Activated T-helper 2 cell treated with anti-CD3 and anti-CD28 coated beads, Interferon-gamma antibody, Interleukin-2, Interleukin-4, amounts not matched to agents 10 μg/mL and 5 μg/mL and 100 μg/mL, durations not matched to agents 14 hours and 24 hours and 36 hours (primary cell): ENCODE measurements around the gene RXRB. TPM values are rescaled to one million over a fixed set of nuclear protein-coding genes. Genes with fewer than 3 reads are reported as not detected.
"Not testable (repeated sequence)": the region's sequence is repeated elsewhere in the genome, so short reads cannot be mapped to it uniquely, and the experiment has no call there.

Source experiments
- DNase-seq: peaks from one replicate; pipeline ENCODE4 v3.0.0; 2021; ENCODE audit warnings: low spot score
- H3K27ac Mint-ChIP-seq: one replicate; pipeline ENCODE4 v1.8.0; 2021; ENCODE audit warnings: mixed read lengths
- H3K27me3 Mint-ChIP-seq: one replicate; pipeline ENCODE4 v1.8.0; 2021; ENCODE audit warnings: low read depth, mixed read lengths
- H3K36me3 Mint-ChIP-seq: one replicate; pipeline ENCODE4 v1.8.0; 2021; ENCODE audit warnings: low read depth, mixed read lengths
- H3K4me1 Mint-ChIP-seq: one replicate; pipeline ENCODE4 v1.8.0; 2021; ENCODE audit warnings: low read depth, mixed read lengths
- H3K4me3 Mint-ChIP-seq: one replicate; pipeline ENCODE4 v1.8.0; 2021; ENCODE audit warnings: low read depth, mild to moderate bottlenecking, moderate library complexity, mixed read lengths
- H3K9me3 Mint-ChIP-seq: one replicate; pipeline ENCODE4 v1.8.0; 2021; ENCODE audit warnings: mixed read lengths
- intact Hi-C: fragments of 100-400 bp; cut with micrococcal nuclease; formaldehyde crosslinking; loops from one replicate; pipeline ENCODE4 v1.15.1; 2023
- total RNA-seq: library from RNA; stranded (reverse); gene quantifications from 2 replicates; pipeline ENCODE4 v1.2.3, GENCODE V29; 2022

Gene RXRB
- total RNA-seq, 1 donor from 2014 or later = 47.8 TPM

DNA sequence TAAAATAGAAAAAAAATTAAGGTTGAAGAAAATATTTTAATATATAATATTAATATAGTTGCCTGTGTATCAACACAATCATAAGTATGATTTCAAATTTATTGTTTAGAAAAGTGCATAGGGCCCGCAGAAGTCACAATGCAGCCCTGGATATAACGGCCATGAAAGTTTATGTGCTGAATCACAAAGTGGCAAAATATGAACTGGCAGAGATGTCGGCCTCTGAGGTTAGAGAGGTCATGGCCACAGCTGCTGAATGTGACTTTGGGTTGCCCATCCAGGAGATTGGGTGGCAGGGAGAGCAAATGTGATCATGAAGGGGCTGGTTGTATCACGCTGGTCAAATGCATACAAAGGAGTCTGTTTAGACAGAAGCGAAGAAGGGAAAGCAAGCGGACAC lies 43.9 kb downstream of the RXRB start:
- H3K9me3 Mint-ChIP-seq = peaks cover 11% of the 10 kb centered on the region
- intact Hi-C loops = no loop called here
- H3K27me3 Mint-ChIP-seq = peaks cover 14% of the 10 kb centered on the region
- no peaks in the 10 kb centered on the region for H3K36me3 Mint-ChIP-seq
- H3K4me3 Mint-ChIP-seq = no peak overlapping the region
- peaks cover 8% of the 10 kb centered on the region for H3K4me1 Mint-ChIP-seq
- H3K27ac Mint-ChIP-seq = no peak overlapping the region
- DNase-seq = no peak

DNA sequence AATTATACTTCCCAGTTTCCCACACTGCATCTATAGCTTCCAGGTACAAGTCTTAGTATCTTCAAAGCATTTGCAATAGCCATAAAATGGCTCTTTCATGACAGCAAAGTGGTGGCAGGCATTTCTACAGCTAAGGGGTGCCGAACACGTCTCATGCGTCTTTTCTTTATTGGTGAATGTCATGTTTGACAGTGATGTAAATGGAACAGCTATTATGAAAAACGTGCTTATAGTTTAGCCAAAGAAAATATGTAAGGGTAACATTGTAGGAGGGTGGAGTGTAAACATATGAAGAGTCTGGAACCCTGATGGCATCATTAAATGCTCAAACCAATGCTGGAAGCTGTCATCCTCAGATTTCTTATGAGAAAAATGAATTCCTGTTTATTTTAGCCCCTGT lies 46.1 kb downstream of the RXRB start:
- intact Hi-C loops = no loop called here
- Mint-ChIP-seq H3K9me3 (peaks cover 11% of the 10 kb centered on the region), H3K36me3 (no peaks in the 10 kb centered on the region), H3K4me1 (no peaks in the 10 kb centered on the region), H3K4me3 (no peak overlapping the region), H3K27ac (no peak overlapping the region), H3K27me3 (peaks cover 23% of the 10 kb centered on the region)
- no peak for DNase-seq

DNA sequence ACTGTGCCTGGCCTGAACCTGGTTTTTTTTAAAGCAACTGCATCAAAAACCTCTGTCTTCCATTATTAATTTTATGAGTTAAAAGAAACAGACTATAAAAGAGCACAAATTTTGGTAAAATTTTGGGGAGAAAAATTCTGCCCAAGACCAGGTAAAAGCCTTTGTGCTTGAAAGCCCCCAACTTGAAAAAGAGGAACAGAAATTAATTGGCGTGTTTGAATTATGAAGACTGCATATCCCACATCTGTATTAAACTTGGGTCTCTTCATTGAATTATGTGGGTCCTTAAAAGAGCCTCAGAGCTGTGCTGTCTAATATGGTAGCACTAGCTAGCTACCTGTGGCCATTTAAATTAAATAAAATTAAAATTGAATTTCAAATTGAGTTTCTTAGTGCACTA lies 49.4 kb downstream of the RXRB start:
- Mint-ChIP-seq H3K9me3 (peaks cover 11% of the 10 kb centered on the region), H3K36me3 (no peaks in the 10 kb centered on the region), H3K4me1 (no peaks in the 10 kb centered on the region), H3K27ac (no peak overlapping the region), H3K4me3 (no peak overlapping the region), H3K27me3 (peaks cover 26% of the 10 kb centered on the region)
- DNase-seq = no peak
- intact Hi-C loops = no loop called here

DNA sequence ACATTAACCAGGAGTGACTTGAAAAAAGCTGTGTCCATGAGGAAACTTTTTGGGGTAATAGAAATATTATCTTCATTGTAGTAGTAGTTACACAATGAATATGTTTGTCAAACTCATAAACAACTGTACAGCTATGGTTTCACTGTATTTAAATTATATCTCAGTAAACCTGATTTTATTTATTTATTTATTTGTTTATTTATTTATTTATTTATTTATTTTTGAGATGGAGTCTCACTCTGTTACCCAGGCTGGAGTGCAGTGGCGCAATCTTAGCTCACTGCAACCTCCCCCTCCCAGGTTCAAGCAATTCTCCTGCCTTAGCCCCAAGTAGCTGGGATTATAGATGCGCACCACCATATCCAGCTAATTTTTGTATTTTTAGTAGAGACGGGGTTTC lies 49.9 kb downstream of the RXRB start:
- intact Hi-C loops, H3K27ac Mint-ChIP-seq, H3K4me1 Mint-ChIP-seq, H3K4me3 Mint-ChIP-seq, H3K36me3 Mint-ChIP-seq, DNase-seq: not testable (repeated sequence)
- H3K9me3 Mint-ChIP-seq = peaks cover 11% of the 10 kb centered on the region
- H3K27me3 Mint-ChIP-seq = peaks cover 26% of the 10 kb centered on the region

DNA sequence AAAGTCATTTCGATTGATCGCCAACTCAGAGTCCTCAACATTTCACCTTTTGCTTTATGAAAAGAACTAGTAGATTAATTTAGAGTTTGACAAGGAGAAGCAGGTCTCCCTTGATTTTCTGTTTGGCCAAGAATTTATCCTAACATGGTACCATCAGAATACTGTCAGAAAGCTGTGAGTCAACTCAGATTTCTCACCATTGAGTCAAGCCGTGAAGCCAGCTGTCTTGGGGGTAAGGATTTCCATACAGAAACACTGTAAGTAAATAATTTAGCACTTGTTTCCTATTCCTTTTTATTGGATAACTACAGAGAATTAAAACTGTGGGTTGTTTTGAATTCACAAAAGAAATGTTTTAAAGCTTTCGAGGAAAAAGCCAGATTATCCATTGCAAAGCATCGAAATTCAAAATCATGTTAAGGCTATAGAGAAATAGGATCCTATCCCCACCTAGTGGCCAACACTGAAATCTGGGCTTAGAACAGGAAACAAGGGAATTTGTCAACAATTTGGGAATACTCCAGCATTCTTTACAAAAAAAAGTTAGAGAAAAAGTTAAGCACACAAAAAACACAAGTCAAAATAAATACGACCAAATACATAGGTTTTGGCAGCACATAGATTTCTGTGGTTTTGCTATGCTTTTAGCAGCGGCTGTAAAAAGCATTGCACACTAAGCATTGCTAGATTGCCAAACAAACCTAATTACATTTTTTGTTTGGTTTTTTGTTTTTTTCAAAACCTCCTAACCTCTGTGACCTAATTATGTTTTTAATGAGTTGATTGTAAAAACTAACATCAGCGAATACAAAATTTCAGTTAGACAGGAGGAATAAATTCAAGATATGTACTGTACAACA lies 52.4 kb downstream of the RXRB start:
- H3K4me3 Mint-ChIP-seq = no peak overlapping the region
- peaks cover 24% of the 10 kb centered on the region for H3K27me3 Mint-ChIP-seq
- no peaks in the 10 kb centered on the region for H3K36me3 Mint-ChIP-seq
- no peak overlapping the region for H3K27ac Mint-ChIP-seq
- intact Hi-C loops = no loop called here
- peaks cover 9% of the 10 kb centered on the region for H3K4me1 Mint-ChIP-seq
- peaks cover 14% of the 10 kb centered on the region for H3K9me3 Mint-ChIP-seq
- no peak for DNase-seq

DNA sequence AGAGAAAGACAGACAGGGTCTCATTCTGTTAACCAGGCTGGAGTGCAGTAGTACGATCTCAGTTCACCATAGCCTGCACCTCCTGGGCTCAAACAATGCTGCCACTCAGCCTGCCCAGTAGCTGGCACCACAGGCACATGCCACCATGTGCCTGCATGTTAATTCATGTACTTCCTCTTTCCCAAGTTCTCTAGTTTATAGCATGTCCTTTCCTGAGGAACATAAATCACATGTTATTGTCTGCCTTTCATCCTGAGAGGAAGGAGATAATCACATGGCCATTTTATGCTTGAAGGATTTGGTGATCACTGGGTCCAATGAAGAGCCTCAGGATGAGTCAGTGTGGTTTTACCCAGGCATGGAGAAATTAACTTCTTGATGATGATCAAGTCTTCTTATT lies 56.1 kb downstream of the RXRB start:
- Mint-ChIP-seq H3K36me3 (no peaks in the 10 kb centered on the region), H3K4me1 (peaks cover 11% of the 10 kb centered on the region), H3K4me3 (no peak overlapping the region), H3K9me3 (peaks cover 3% of the 10 kb centered on the region), H3K27me3 (peaks cover 30% of the 10 kb centered on the region), H3K27ac (no peak overlapping the region)
- DNase-seq = no peak
- intact Hi-C loops = no loop called here

Other genes with a start within 250 kb of the RXRB start
- gene HLA-DMA, start 247.6 kb downstream of the RXRB start, total RNA-seq = 15.9 and 19.0 TPM in 2 replicates
- gene BRD2, start 232.1 kb downstream of the RXRB start, total RNA-seq = 295 and 306 TPM in 2 replicates
- 0.28 and 0.37 TPM in 2 replicates for gene HLA-DOA, start 191.1 kb downstream of the RXRB start, total RNA-seq
- 57.1 and 58.9 TPM in 2 replicates for gene HLA-DPA1, start 127.0 kb downstream of the RXRB start, total RNA-seq
- gene HLA-DPB1, start 124.7 kb downstream of the RXRB start, total RNA-seq = 11.8 and 12.6 TPM in 2 replicates
- gene COL11A2, start 8.2 kb downstream of the RXRB start, total RNA-seq = 0.34 and 0.37 TPM in 2 replicates
- gene SLC39A7, start 202 bp upstream of the RXRB start, total RNA-seq = 63.8 and 69.6 TPM in 2 replicates
- 14.7 and 18.2 TPM in 2 replicates for gene HSD17B8, start 4.0 kb upstream of the RXRB start, total RNA-seq
- 46.0 and 46.1 TPM in 2 replicates for gene RING1, start 7.8 kb upstream of the RXRB start, total RNA-seq
- 53.4 and 56.7 TPM in 2 replicates for gene VPS52, start 71.2 kb upstream of the RXRB start, total RNA-seq
- gene RPS18, start 71.4 kb upstream of the RXRB start, total RNA-seq = 3,099 and 3,143 TPM in 2 replicates
- gene B3GALT4, start 76.5 kb upstream of the RXRB start, total RNA-seq = 5.1 and 6.5 TPM in 2 replicates
- gene WDR46, start 88.6 kb upstream of the RXRB start, total RNA-seq = 87.3 and 98.3 TPM in 2 replicates
- gene PFDN6, start 88.9 kb upstream of the RXRB start, total RNA-seq = 104 and 117 TPM in 2 replicates
- 31.5 and 32.9 TPM in 2 replicates for gene RGL2, start 98.3 kb upstream of the RXRB start, total RNA-seq
- gene TAPBP, start 113.4 kb upstream of the RXRB start, total RNA-seq = 274 and 276 TPM in 2 replicates
- gene ZBTB22, start 117.1 kb upstream of the RXRB start, total RNA-seq = 10.9 and 14.4 TPM in 2 replicates
- gene DAXX, start 122.3 kb upstream of the RXRB start, total RNA-seq = 61.5 and 64.7 TPM in 2 replicates
- 78.3 and 80.9 TPM in 2 replicates for gene KIFC1, start 191.2 kb upstream of the RXRB start, total RNA-seq
- 33.0 and 39.1 TPM in 2 replicates for gene PHF1, start 210.3 kb upstream of the RXRB start, total RNA-seq
- gene CUTA, start 217.4 kb upstream of the RXRB start, total RNA-seq = 143 and 146 TPM in 2 replicates
- gene SYNGAP1, start 219.4 kb upstream of the RXRB start, total RNA-seq = 60.1 and 71.3 TPM in 2 replicates